Coronary artery (tissue), 2 donors: ENCODE measurements around the gene INPP5A.

ENCODE experiments used
- DNase-seq: peaks from one replicate; pipeline ENCODE4 v3.0.0-alpha.2; 2017; ENCODE audit warnings: low spot score
- H3K27ac ChIP-seq, 2 donors: fragments of 200-600 bp; sonication (generic); one replicate each; pipeline ENCODE4 v1.5.1; 2016 to 2019
- H3K4me3 ChIP-seq: fragments of 200-600 bp; sonication (generic); 2 replicates; pipeline ENCODE4 v1.5.1; 2016; ENCODE audit warnings: mild to moderate bottlenecking, moderate library complexity
- CTCF ChIP-seq: fragments of 200-600 bp; sonication (generic); IDR thresholded peaks from one replicate; pipeline ENCODE4 v1.5.1; 2019; ENCODE audit warnings: antibody characterized with exemption

Gene INPP5A

GRCh38 chr10:132657127-132657706 lies 119.6 kb downstream of the INPP5A start:
- no peak for DNase-seq
- no peak overlapping the region for H3K4me3 ChIP-seq
- no peak for TF ChIP-seq CTCF
- H3K27ac ChIP-seq, result no peak overlapping the region

GRCh38 chr10:132657748-132658147 lies 120.2 kb downstream of the INPP5A start:
- no peak overlapping the region for H3K27ac ChIP-seq
- H3K4me3 ChIP-seq, result no peak overlapping the region
- no peak for TF ChIP-seq CTCF
- DNase-seq, result no peak

DNA sequence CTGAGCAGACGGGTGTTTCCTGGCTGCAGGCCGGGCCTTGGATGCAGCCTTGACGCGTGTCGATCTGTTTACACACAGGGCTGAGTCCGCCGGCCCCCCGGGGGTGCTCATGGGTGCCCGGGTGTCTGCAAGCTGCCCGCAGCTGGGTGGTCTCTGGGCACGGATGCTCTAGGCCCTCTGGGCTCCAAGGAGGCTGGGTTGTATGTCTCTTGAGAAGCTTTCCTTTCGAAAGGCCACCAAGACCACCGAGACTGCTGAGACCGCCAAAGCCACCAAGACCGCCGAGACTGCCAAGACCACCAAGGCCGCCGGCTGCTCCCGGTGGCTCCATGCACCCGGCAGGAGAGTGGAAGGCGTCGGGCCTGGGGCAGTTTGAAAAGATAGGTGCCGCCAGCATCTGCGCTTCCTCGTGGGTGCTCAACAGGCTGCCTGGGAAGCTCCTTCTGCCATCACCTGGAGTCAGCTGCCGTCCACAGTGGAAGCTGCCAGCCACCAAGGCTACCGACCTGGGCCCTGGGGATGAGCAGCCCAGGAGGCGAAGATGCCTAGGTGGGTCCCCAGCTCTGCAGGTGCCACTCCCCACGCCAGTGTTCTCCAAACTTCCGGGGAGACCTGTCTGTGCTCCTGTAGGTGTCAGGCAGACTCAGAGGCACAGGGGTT lies 121.1 kb downstream of the INPP5A start:
- no peak overlapping the region for H3K27ac ChIP-seq
- no peak overlapping the region for H3K4me3 ChIP-seq
- no peak for TF ChIP-seq CTCF
- DNase-seq, result no peak

DNA sequence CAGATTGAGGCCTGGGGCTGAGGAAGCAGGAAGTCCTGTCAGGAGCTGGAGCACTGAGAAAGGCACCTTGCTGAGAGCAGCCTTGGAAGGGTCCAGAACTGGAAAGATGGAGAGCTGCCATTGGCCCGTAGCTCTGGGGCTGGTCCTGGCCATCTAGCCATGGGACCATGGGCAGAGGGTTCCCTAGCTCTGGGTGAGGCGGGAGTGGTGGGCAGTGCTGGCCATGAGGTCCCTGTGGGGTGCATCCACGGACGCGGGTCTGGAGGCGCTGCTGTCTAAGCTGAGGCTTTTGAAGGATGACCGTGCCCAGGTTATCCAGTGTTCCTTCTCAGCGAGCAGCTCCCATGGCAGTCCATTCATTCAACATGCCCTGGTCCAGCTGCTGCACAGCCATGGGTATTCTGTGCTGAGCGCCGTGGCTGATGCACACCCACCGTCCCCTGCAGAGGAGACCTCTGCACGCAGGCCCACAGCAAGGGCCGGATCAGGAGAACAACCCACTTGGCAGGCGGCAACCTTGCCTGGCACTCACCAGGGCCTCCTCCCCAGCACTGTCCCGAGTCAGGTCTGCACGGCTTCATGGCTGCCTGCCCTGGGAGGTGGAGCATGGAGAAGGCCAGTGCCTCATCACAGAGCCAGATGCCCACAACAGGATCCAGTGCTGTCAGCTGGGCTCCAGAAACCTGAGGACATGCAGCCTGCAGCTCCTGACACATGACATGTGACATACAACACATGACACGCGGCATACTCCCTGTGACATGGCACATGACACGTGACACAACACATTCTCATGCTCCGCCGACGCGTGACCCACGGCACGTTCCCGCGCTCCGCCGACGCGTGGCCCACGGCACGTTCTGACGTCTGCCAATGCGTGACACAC lies 121.9 kb downstream of the INPP5A start:
- TF ChIP-seq CTCF, result no peak
- no peak overlapping the region for H3K4me3 ChIP-seq
- DNase-seq, result no peak
- H3K27ac ChIP-seq, result no peak overlapping the region

DNA sequence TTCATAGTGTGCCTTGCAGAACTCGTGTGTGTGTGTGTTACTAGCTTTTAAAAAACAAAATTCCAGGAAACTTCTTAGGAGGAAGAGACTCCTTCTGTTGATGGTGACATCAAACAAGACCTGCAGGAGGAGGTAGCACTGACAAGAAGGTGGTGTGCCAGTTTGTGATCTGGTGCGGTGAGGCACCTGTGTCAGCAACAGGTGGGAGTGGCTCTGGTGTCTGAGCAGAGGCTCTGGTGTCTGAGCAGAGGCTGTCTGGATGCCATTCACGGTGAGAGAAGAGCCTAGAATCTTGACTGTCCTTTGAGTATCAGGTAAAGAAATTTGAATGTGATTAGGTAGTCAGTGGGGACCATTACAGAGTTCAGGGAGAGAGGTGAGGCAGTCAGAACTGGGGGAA lies 122.8 kb downstream of the INPP5A start:
- no peak for TF ChIP-seq CTCF
- H3K27ac ChIP-seq, result no peak overlapping the region

DNA sequence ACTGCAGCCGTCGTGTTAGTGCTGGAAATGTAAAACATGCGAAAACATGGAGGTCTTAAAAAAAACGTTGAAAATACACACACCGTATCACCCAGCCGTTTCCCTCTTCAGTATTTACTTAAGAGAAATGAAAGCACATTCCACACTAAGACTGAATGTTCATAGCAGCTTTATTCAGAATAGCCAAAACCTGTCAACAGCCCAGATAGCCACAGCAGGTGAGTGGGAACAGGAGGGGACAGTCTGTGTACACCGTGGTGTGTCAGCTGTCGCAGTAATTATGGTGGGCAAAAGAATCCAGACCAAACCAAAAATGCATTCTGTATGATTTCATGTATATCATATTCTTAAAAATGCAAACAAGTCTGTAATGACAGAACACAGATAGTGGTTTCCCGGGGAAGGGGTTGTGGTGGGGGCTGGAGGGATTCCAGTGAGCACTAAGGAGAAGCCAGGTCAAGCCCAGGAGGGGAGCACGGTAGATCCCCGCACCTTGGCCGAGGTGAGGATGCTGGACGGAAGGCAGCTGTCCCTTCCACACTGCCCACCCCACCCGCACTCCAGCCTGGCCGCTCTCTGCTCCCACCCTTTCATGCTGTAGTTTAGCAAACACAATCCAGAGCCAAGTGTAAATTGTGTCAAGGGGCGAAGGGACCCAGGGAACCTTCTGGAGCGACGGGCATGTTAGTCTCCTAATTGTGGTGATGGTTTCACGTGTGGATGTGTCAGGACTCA lies 124.8 kb downstream of the INPP5A start:
- DNase-seq, result no peak
- no peak overlapping the region for H3K4me3 ChIP-seq
- TF ChIP-seq CTCF, result no peak
- no peak overlapping the region for H3K27ac ChIP-seq

More for the DNA sequence above, 122.8 kb downstream of the INPP5A start:
- H3K4me3 ChIP-seq, result no peak overlapping the region
- no peak for DNase-seq
